CD8-positive, alpha-beta memory T cell (primary cell): Measurements from ENCODE around the gene NDUFAF8. TPM values are rescaled to one million over a fixed set of nuclear protein-coding genes. Genes with fewer than 3 reads are reported as not detected.
"Not testable (repeated sequence)": the region's sequence is repeated elsewhere in the genome, so short reads cannot be mapped to it uniquely, and the experiment has no call there.

Experiments
- CTCF ChIA-PET: fragments of 350-600 bp; sonication (Branson Sonifier 250); formaldehyde crosslinking; loops from one replicate; lab custom pipeline; 2021; ENCODE audit warnings: antibody characterized with exemption; lab: Charles Lee
- POLR2A ChIA-PET: fragments of 350-600 bp; sonication (Branson Sonifier 250); formaldehyde crosslinking; loops from one replicate; lab custom pipeline; 2021; ENCODE audit warnings: antibody characterized with exemption; lab: Charles Lee
- DNase-seq, 5 donors: peaks; one replicate each; pipeline versions ENCODE4 v3.0.0 to v3.0.0-alpha.2; 2020 to 2022; ENCODE audit warnings: mixed read lengths in 1 of 5
- H3K27ac ChIP-seq: one replicate; pipeline ENCODE4 v1.7.0; 2013; ENCODE audit warnings: low read depth, mild to moderate bottlenecking, low read length, moderate library complexity
- H3K27me3 ChIP-seq: 2 replicates; pipeline ENCODE4 v1.7.0; 2013; ENCODE audit warnings: low read length, mild to moderate bottlenecking; ENCODE audit not compliant: insufficient read depth, poor library complexity, severe bottlenecking
- H3K36me3 ChIP-seq: 2 replicates; pipeline ENCODE4 v1.7.0; 2013; ENCODE audit warnings: mild to moderate bottlenecking, low read length, moderate library complexity; ENCODE audit not compliant: insufficient read depth
- H3K4me1 ChIP-seq: 2 replicates; pipeline ENCODE4 v1.7.0; 2013; ENCODE audit warnings: mild to moderate bottlenecking, low read length, moderate library complexity; ENCODE audit not compliant: insufficient read depth
- H3K4me3 ChIP-seq: 2 replicates; pipeline ENCODE4 v1.7.0; 2013; ENCODE audit warnings: mild to moderate bottlenecking, low read length
- H3K9me3 ChIP-seq: 2 replicates; pipeline ENCODE4 v1.7.0; 2013; ENCODE audit warnings: mild to moderate bottlenecking, low read length
- H3K27ac Mint-ChIP-seq, 8 donors: one replicate each; pipeline ENCODE4 v1.8.0; 2020 to 2021; ENCODE audit warnings: mixed read lengths in 8 of 8, mild to moderate bottlenecking in 6 of 8, inconsistent platforms in 3 of 8, moderate library complexity in 3 of 8
- H3K27me3 Mint-ChIP-seq, 2 donors: one replicate each; pipeline ENCODE4 v1.8.0; 2020 to 2021; ENCODE audit warnings: mixed read lengths in 2 of 2, mild to moderate bottlenecking in 1 of 2, moderate library complexity in 1 of 2
- H3K36me3 Mint-ChIP-seq, 3 donors: one replicate each; pipeline ENCODE4 v1.8.0; 2020 to 2021; ENCODE audit warnings: mixed read lengths in 3 of 3, inconsistent platforms in 1 of 3, mild to moderate bottlenecking in 1 of 3
- H3K4me1 Mint-ChIP-seq, 3 donors: one replicate each; pipeline ENCODE4 v1.8.0; 2020 to 2021; ENCODE audit warnings: mixed read lengths in 3 of 3, inconsistent platforms in 1 of 3, mild to moderate bottlenecking in 1 of 3
- H3K4me3 Mint-ChIP-seq, 7 donors: one replicate each; pipeline ENCODE4 v1.8.0; 2020 to 2021; ENCODE audit warnings: mixed read lengths in 7 of 7, mild to moderate bottlenecking in 6 of 7, moderate library complexity in 4 of 7, inconsistent platforms in 2 of 7
- H3K9me3 Mint-ChIP-seq, 5 donors: one replicate each; pipeline ENCODE4 v1.8.0; 2020 to 2022; ENCODE audit warnings: mixed read lengths in 5 of 5, mild to moderate bottlenecking in 3 of 5, moderate library complexity in 2 of 5, inconsistent platforms in 1 of 5
- polyA plus RNA-seq: library from polyadenylated mRNA; unstranded; fragments of 300-500 nt; fragmentation: Illumina TruSeq; gene quantifications from one replicate; pipeline ENCODE4 v1.2.3, GENCODE V29; 2021
- total RNA-seq, 2 experiments: library from RNA; stranded (reverse); gene quantifications; one replicate each; pipeline ENCODE4 v1.2.3, GENCODE V29; 2021

Gene NDUFAF8
- total and polyA plus RNA-seq, 3 experiments from 2014 or later, result 76.4 to 138 (median 136) TPM

- CTCF ChIA-PET, result interaction anchor here (0.6 to 0.9 kb wide), 2 partner anchors 14 to 19 kb away, joined by 3 read pairs; no protein-coding TSS in a partner anchor
- DNase-seq, result peak; percentile 97 to 99 (median 99)
- Mint-ChIP-seq H3K4me3 (peak within 1 kb of the TSS; percentile 72 to 90 (median 80)), H3K36me3 (peaks cover 0 to 3% (median 2%) of the 10 kb centered on the region in 3 donors), H3K27me3 (peaks cover 0 to 3% of the 10 kb centered on the region in 2 donors), H3K4me1 (peaks cover 14 to 22% (median 19%) of the 10 kb centered on the region in 3 donors), H3K27ac (peak within 1 kb of the TSS in 5 of 8 donors; percentile 19 to 90 (median 33)), H3K9me3 (no peaks in the 10 kb centered on the region)
- peak within 1 kb of the TSS; percentile 71 for H3K4me3 ChIP-seq
- POLR2A ChIA-PET, result interaction anchor here (0.6 to 5.2 kb wide), 7 partner anchors 11 to 768 kb away, joined by 3 to 44 read pairs (median 4); partner anchors contain the start of genes NDUFAF8 and TEPSIN
- H3K27me3 ChIP-seq, result no peaks in the 10 kb centered on the region
- no peaks in the 10 kb centered on the region for H3K36me3 ChIP-seq
- H3K27ac ChIP-seq, result peak within 1 kb of the TSS; percentile 38
- no peaks in the 10 kb centered on the region for H3K9me3 ChIP-seq
- H3K4me1 ChIP-seq, result peaks cover 18% of the 10 kb centered on the region
These were observed 16.0 kb upstream of the NDUFAF8 start, which contains the start of gene CEP131 for GRCh38 chr17:81222906-81223761. TSS of gene CEP131 (minus strand) at chr17:81222965. CDS start at chr17:81220056, 2,909 bp downstream.

GRCh38 chr17:81223762-81224130 lies 15.4 kb upstream of the NDUFAF8 start:
- Histone ChIP-seq H3K27ac (no peak overlapping the region), H3K4me1 (peaks cover 18% of the 10 kb centered on the region), H3K9me3 (no peaks in the 10 kb centered on the region), H3K36me3 (no peaks in the 10 kb centered on the region), H3K4me3 (peak overlapping the region; percentile 41), H3K27me3 (no peaks in the 10 kb centered on the region)
- ChIA-PET CTCF (no interaction called here), POLR2A (interaction anchor here (5.2 kb wide), 1 partner anchor 15 kb away, joined by 44 read pairs; the partner anchor contains the start of genes NDUFAF8 and TEPSIN)
- Mint-ChIP-seq H3K4me1 (peaks cover 14 to 22% (median 19%) of the 10 kb centered on the region in 3 donors), H3K4me3 (peak overlapping the region; percentile 67 to 87 (median 78)), H3K36me3 (peaks cover 0 to 8% (median 3%) of the 10 kb centered on the region in 3 donors), H3K27ac (peak overlapping the region in 4 of 8 donors; percentile 19 to 54 (median 31)), H3K27me3 (peaks cover 0 to 3% of the 10 kb centered on the region in 2 donors), H3K9me3 (no peaks in the 10 kb centered on the region)
- no peak for DNase-seq

DNA sequence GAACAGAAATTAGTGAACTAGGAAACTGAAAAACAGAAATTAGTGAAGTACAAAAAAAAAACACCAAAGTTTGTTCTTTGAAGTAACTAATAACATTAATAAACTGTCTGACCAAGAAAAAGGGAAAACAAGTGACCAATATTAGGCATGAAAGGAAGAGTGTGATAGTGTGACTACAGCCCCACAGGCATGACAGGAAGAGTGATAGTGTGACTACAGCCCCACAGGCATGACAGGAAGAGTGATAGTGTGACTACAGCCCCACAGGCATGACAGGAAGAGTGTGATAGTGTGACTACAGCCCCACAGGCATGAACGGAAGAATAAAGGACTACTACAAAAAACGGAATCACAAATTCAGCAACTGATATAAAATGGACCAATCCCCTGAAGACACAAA lies 11.5 kb upstream of the NDUFAF8 start:
- H3K27me3 ChIP-seq, H3K4me1 ChIP-seq, H3K9me3 ChIP-seq, H3K4me3 Mint-ChIP-seq, H3K27me3 Mint-ChIP-seq, H3K27ac ChIP-seq, DNase-seq, POLR2A ChIA-PET, H3K36me3 ChIP-seq, H3K9me3 Mint-ChIP-seq, CTCF ChIA-PET, H3K4me3 ChIP-seq: not testable (repeated sequence)
- peaks cover 8 to 21% (median 9%) of the 10 kb centered on the region in 3 donors for H3K36me3 Mint-ChIP-seq
- H3K4me1 Mint-ChIP-seq, result peaks cover 12 to 18% (median 12%) of the 10 kb centered on the region in 3 donors
- peak overlapping the region in 1 of 8 donors; percentile 37 for H3K27ac Mint-ChIP-seq

DNA sequence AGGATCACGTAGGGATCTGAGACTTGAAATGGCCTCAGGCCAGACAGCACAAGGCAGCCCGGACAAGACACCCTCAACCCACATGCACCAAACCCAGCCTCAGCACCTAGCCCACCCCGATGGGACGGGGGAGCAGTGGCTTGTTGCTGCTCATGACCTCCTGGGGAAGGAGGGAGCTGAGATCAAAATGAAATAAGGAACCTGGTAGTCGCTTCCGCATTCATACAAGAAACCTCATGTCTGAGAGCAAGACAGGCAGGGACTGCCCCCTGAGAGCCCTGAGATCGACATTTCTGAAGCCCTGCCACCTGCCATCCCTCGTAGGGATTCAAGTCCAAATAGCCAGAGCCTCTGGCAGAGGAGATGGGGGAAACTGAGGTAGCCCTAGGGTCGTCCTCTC lies 10.7 kb upstream of the NDUFAF8 start:
- POLR2A ChIA-PET, result no interaction called here
- CTCF ChIA-PET, result no interaction called here

GRCh38 chr17:81228834-81229665 lies 10.1 kb upstream of the NDUFAF8 start:
- no peaks in the 10 kb centered on the region for H3K9me3 ChIP-seq
- no peaks in the 10 kb centered on the region for H3K4me1 ChIP-seq
- DNase-seq, result no peak
- Mint-ChIP-seq H3K4me3 (no peak overlapping the region), H3K27me3 (peaks cover 0 to 3% of the 10 kb centered on the region in 2 donors), H3K9me3 (no peaks in the 10 kb centered on the region), H3K36me3 (peaks cover 8 to 27% (median 9%) of the 10 kb centered on the region in 3 donors), H3K4me1 (peaks cover under 1 to 11% (median 5%) of the 10 kb centered on the region in 3 donors), H3K27ac (no peak overlapping the region)
- no peak overlapping the region for H3K27ac ChIP-seq
- ChIA-PET CTCF (no interaction called here), POLR2A (interaction anchor here (0.5 kb wide), 1 partner anchor 18 kb away, joined by 7 read pairs; no protein-coding TSS in a partner anchor)
- H3K4me3 ChIP-seq, result no peak overlapping the region
- no peaks in the 10 kb centered on the region for H3K27me3 ChIP-seq
- H3K36me3 ChIP-seq, result peaks cover 4% of the 10 kb centered on the region

More for the DNA sequence above, 10.7 kb upstream of the NDUFAF8 start:
- Mint-ChIP-seq H3K36me3 (peaks cover 8 to 27% (median 9%) of the 10 kb centered on the region in 3 donors), H3K27me3 (peaks cover 0 to 3% of the 10 kb centered on the region in 2 donors), H3K4me3 (no peak overlapping the region), H3K27ac (no peak overlapping the region), H3K4me1 (peaks cover 7 to 17% (median 10%) of the 10 kb centered on the region in 3 donors), H3K9me3 (no peaks in the 10 kb centered on the region)
- H3K27me3 ChIP-seq, result no peaks in the 10 kb centered on the region
- no peak overlapping the region for H3K27ac ChIP-seq
- DNase-seq, result no peak
- H3K4me1 ChIP-seq, result peaks cover 5% of the 10 kb centered on the region
- H3K36me3 ChIP-seq, result peaks cover 4% of the 10 kb centered on the region
- H3K9me3 ChIP-seq, result no peaks in the 10 kb centered on the region
- no peak overlapping the region for H3K4me3 ChIP-seq

DNA sequence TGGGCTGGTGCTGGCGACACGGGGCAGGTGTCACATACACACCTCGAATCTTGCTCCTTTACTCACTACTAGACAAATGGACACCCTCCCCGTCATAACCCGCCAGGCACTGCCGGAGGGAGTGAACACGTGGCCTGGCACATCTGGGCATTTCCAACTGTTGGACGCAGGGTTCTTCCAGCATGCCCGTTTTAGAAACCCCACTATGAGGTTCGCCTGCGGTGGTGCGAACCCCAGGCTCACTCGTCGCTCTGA lies 9.5 kb upstream of the NDUFAF8 start:
- POLR2A ChIA-PET, result interaction anchor here (0.5 kb wide), 1 partner anchor 18 kb away, joined by 7 read pairs; no protein-coding TSS in a partner anchor
- peaks cover 0 to 1% of the 10 kb centered on the region in 2 donors for H3K27me3 Mint-ChIP-seq

GRCh38 chr17:81230043-81230820 lies 8.9 kb upstream of the NDUFAF8 start:
- H3K27ac ChIP-seq, result no peak overlapping the region
- Mint-ChIP-seq H3K27ac (no peak overlapping the region), H3K4me3 (peak overlapping the region in 2 of 7 donors; percentile 40 to 41), H3K4me1 (peaks cover 8 to 19% (median 12%) of the 10 kb centered on the region in 3 donors), H3K9me3 (no peaks in the 10 kb centered on the region), H3K27me3 (no peaks in the 10 kb centered on the region), H3K36me3 (peaks cover 8 to 35% (median 11%) of the 10 kb centered on the region in 3 donors)
- CTCF ChIA-PET, result interaction anchor here (1.2 kb wide), 1 partner anchor 10 kb away, joined by 3 read pairs; no protein-coding TSS in a partner anchor
- H3K27me3 ChIP-seq, result no peaks in the 10 kb centered on the region
- no peaks in the 10 kb centered on the region for H3K4me1 ChIP-seq
- POLR2A ChIA-PET, result no interaction called here
- no peak for DNase-seq
- H3K36me3 ChIP-seq, result peaks cover 4% of the 10 kb centered on the region
- no peaks in the 10 kb centered on the region for H3K9me3 ChIP-seq
- H3K4me3 ChIP-seq, result no peak overlapping the region

More for the DNA sequence above, 9.5 kb upstream of the NDUFAF8 start:
- Histone ChIP-seq H3K36me3 (peaks cover 4% of the 10 kb centered on the region), H3K9me3 (no peaks in the 10 kb centered on the region), H3K27me3 (no peaks in the 10 kb centered on the region), H3K4me3 (no peak overlapping the region), H3K27ac (no peak overlapping the region), H3K4me1 (no peaks in the 10 kb centered on the region)
- no peak for DNase-seq
- peak overlapping the region in 1 of 7 donors; percentile 40 for H3K4me3 Mint-ChIP-seq
- peaks cover 8 to 28% (median 9%) of the 10 kb centered on the region in 3 donors for H3K36me3 Mint-ChIP-seq
- CTCF ChIA-PET, result interaction anchor here (1.2 kb wide), 1 partner anchor 11 kb away, joined by 3 read pairs; no protein-coding TSS in a partner anchor
- peaks cover 1 to 13% (median 5%) of the 10 kb centered on the region in 3 donors for H3K4me1 Mint-ChIP-seq
- H3K9me3 Mint-ChIP-seq, result no peaks in the 10 kb centered on the region
- no peak overlapping the region for H3K27ac Mint-ChIP-seq
